Measurements from ENCODE around the gene MYO16.

The MYO16 gene

DNA sequence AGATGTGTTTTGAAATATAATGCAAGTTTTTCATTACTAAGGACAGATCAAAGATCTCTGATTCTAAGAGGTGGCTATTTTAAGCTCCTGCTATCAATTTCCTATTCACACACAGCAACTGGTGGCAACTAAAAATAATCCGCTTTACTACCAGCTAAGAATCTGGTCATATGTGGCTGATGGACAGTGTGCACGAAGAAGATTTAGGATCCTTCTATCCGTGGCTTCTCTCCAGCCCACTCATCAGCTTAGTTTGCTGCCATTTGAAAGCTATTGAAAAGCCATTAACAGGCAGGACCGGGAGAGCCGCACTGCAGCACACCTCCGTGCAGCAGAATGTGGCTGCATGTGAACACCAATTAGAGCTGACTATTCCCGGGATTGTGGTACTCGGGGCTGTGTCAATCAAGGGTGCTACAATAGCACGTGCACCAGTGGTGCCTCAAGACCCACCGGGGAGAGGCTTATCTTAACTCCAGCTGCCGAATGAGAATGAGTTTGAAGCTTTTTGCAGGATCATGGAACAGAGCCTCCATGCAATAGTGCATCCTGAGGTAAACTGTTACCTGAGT lies at the start of gene MYO16:
Gene MYO16, plus strand, starts transcription at position 431 of the 572 bp plus-strand sequence. CDS start 234 bp downstream, outside the sequence.
- TF ChIP-seq, protein P1, sequence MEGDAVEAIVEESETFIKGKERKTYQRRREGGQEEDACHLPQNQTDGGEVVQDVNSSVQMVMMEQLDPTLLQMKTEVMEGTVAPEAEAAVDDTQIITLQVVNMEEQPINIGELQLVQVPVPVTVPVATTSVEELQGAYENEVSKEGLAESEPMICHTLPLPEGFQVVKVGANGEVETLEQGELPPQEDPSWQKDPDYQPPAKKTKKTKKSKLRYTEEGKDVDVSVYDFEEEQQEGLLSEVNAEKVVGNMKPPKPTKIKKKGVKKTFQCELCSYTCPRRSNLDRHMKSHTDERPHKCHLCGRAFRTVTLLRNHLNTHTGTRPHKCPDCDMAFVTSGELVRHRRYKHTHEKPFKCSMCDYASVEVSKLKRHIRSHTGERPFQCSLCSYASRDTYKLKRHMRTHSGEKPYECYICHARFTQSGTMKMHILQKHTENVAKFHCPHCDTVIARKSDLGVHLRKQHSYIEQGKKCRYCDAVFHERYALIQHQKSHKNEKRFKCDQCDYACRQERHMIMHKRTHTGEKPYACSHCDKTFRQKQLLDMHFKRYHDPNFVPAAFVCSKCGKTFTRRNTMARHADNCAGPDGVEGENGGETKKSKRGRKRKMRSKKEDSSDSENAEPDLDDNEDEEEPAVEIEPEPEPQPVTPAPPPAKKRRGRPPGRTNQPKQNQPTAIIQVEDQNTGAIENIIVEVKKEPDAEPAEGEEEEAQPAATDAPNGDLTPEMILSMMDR (IDR thresholded peaks at IDR 0.05): no peak
- no peaks in the 10 kb centered on the region for H3K4me1 Mint-ChIP-seq
- no peaks in the 10 kb centered on the region for H3K27me3 Mint-ChIP-seq (ENCODE audit: low read depth, poor library complexity)
- no peak for DNase-seq
- H3K4me3 Mint-ChIP-seq: no peak within 1 kb of the TSS
- H3K36me3 Mint-ChIP-seq (ENCODE audit: low read depth): no peaks in the 10 kb centered on the region
- H3K9me3 Mint-ChIP-seq: no peaks in the 10 kb centered on the region
- H3K27ac Mint-ChIP-seq: no peak within 1 kb of the TSS

DNA sequence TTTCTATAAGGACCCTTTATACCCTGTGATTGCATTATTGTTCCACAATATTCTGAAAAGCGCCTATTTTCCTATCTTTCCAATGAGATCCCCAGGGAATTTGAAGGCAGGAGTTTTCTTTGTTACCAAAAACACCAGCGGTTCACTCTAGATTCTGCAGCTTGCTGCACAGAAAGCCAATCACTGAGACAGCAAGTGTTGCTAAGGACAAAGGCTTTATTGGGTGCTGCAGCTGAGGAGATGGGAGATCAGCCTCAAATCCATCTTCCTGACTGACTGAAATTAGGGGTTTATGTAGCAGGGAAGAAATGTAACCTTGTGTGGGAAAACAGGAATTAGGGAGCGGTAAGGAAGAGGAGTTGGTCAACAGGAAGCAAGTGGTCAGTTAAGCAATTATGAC lies 42.6 kb upstream of the MYO16 start:
- Mint-ChIP-seq H3K4me1 (peaks cover 4% of the 10 kb centered on the region), H3K4me3 (no peak overlapping the region), H3K9me3 (peaks cover 14% of the 10 kb centered on the region), H3K27ac (no peak overlapping the region), H3K36me3 (ENCODE audit: low read depth) (no peaks in the 10 kb centered on the region), H3K27me3 (ENCODE audit: low read depth, poor library complexity) (peaks cover 6% of the 10 kb centered on the region)
- DNase-seq: no peak
- TF ChIP-seq, protein P1 (IDR thresholded peaks at IDR 0.05): no peak

DNA sequence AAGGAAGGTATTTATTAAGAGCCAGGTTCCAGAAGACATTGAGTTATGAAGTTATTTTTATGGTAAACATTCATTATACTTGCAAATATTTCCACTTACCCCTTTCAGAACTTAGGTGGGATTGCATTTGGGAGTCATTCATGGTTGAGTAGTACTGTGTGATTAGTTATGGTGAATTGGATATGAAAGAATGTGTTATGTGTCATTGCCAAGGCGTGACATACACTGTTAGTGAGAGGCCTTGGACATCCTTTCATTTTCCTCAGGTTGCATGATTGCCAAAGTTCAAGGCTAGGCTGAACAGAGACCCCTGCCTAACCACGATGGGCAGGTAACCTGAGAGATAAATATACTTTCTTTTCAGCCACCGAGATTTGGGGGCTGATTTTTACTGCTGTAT lies 40.9 kb upstream of the MYO16 start:
- DNase-seq: no peak
- TF ChIP-seq, protein P1 (IDR thresholded peaks at IDR 0.05): no peak
- peaks cover 4% of the 10 kb centered on the region for H3K27me3 Mint-ChIP-seq (ENCODE audit: low read depth, poor library complexity)
- H3K9me3 Mint-ChIP-seq: peaks cover 14% of the 10 kb centered on the region
- no peaks in the 10 kb centered on the region for H3K36me3 Mint-ChIP-seq (ENCODE audit: low read depth)
- H3K27ac Mint-ChIP-seq: no peak overlapping the region
- H3K4me1 Mint-ChIP-seq: peaks cover 4% of the 10 kb centered on the region
- no peak overlapping the region for H3K4me3 Mint-ChIP-seq

DNA sequence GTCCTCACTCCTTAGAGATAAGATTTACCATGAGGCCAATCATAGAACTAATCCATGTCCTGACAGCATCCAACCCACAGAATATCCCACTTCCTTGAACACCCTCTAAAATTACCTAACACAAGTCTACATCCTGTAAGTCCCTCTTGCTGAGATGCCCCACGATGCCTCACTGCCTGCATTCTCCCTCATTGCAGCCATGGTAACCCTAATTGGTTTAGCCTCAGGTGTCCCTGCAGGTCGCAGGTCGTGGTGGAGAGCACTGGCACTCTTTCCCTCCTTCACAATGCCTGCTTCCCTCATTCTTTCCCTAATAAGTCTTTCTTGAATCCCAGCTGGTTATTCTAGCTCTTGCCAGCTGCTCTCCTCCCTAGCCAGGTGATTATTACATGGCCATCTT lies 35.3 kb upstream of the MYO16 start:
- H3K9me3 Mint-ChIP-seq: no peaks in the 10 kb centered on the region
- H3K27ac Mint-ChIP-seq: no peak overlapping the region
- H3K27me3 Mint-ChIP-seq (ENCODE audit: low read depth, poor library complexity): peaks cover 17% of the 10 kb centered on the region
- TF ChIP-seq, protein P1 (IDR thresholded peaks at IDR 0.05): no peak
- DNase-seq: no peak
- H3K4me1 Mint-ChIP-seq: peaks cover 23% of the 10 kb centered on the region
- H3K36me3 Mint-ChIP-seq (ENCODE audit: low read depth): no peaks in the 10 kb centered on the region
- H3K4me3 Mint-ChIP-seq: no peak overlapping the region

DNA sequence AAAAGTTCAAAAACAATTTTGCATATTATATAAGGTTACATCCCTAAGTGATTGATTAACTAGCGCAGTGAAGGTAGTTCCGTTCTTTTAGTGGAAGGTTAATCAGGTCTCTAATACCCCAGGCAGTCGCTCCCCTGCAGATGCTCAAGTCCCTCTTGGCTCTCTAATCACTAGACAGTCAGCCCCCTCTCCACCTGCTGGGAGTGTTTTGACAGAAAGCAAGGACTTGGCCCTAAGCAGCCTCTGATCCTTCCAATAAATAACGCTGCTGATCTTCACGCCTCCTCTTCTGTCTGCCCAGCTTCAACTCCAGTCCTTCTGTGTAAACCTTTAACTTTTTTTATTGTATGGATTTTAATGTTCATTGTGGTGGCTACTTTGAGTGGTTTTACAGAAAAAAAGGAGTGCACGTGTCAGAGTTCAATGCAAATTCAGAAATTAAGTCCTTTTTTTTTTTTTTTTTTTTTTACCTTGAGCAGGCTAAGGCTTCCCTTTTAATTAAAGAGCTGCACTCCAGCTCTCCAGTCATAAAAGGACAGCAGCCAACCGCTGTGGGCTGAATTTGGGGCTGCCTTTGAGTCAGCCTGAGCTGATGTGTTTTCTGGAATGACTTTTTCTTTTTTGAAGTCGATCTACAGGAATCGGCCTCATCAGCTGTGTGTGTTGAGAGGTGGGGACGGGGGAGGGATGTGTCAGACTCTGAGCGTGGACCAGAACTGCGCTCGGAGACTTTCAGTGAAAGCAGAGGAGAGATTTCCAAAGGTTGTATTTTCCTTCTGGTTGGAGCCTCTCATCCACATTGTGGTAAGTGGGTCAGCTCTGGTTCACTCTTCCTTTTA lies 33.8 kb upstream of the MYO16 start:
- TF ChIP-seq, protein P1 (IDR thresholded peaks at IDR 0.05): no peak
- H3K4me1 Mint-ChIP-seq: peaks cover 23% of the 10 kb centered on the region
- H3K4me3 Mint-ChIP-seq: peak overlapping the region; percentile 66
- peak overlapping the region; percentile 39 for H3K27ac Mint-ChIP-seq
- peak; percentile 6 for DNase-seq
- H3K36me3 Mint-ChIP-seq (ENCODE audit: low read depth): no peaks in the 10 kb centered on the region
- no peaks in the 10 kb centered on the region for H3K9me3 Mint-ChIP-seq
- H3K27me3 Mint-ChIP-seq (ENCODE audit: low read depth, poor library complexity): peaks cover 17% of the 10 kb centered on the region

All from nephron progenitor cell (in vitro differentiated cells).